Bone marrow (tissue), 2 donors: ENCODE results near the gene ICE2.

Source experiments
- DNase-seq, 2 donors: peaks; one replicate each; lab custom pipeline; 2025; lab: John Stamatoyannopoulos, UW

Gene ICE2

DNA sequence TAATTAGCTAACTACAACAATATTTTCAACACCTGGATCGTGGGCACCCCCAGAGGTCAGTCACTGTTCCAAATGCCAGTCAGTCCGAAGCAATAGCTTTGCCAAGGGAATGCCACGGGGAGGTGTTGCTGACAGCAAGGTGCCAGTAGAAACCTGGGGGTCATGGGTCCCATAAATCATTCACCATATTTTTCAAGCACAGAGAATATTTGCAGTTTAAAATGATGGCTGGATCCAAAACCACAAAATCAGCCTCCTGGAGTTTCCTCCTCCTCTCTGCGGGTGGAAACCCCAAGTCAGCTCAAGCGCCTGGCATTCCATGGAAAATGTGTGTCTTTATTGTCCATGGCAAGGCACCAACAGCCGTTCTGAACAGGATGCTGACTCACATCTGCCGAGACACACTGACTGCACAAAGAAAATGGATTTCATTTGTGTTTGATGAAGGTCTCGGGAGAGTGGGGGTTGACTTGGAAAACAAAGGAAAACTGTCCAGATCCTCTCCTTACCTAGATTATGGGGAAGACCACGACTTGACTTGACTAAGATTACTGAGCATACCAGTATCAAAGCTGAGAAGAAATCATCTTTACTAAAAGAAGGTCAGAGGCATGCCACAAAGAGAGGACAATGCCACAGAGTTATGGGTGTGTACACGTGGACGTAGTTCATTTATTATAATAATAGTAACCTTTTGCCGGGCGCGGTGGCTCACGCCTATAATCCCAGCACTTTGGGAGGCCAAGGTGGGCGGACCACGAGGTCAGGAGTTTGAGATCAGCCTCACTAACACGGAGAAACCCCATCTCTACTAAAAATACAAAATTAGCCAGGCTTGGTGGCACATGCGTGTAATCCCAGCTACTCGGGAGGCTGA, 107.5 kb downstream of the ICE2 start:
- no peak for DNase-seq

DNA sequence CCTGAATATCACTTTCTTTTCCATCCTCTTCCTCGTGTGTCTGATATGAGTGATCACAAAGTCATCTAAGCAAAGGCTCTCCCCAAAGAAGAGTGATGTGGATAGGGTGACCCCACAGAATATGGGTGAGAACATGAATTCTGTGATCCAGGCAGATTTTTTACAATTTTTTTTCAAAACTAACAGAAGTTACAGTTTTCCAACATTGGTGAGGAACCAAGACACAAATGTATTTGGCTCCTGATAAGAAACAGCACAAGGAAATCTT, 108.1 kb downstream of the ICE2 start:
- DNase-seq, result no peak

DNA sequence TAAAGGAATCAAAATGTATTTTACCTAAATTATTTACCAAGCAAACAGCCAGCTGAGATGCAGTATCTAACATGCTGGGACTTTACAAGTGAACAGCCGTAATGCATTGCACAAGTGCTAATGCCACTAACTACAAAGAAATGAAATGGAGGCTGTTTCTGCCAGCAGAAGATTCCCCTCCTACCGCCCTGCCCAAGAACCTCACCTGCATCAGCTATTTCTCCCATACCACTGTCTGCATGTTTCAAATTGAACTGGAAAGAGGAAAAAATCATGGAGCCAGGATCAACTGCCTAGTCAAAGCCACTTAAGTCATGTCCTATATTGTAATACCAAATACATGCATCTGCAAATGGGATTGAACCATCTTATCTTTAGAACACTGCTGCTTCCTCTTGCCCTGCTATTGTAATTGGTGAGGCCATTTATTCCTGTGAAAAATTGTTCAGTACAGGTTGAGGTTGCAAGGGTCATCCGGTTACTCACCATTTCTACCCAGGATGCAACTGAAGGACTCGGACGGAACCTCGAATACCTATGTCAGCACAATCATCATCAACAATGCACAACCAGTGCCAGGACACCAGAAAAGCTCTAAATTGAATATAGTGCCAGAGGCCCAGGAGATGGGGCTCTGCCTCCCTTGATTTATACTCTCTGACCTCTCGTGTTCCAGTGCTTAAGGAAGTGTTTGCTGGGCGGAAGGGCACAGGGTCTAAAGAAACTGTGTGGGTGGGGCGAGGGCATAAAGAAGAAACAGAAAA, 108.7 kb downstream of the ICE2 start:
- DNase-seq, result no peak

DNA sequence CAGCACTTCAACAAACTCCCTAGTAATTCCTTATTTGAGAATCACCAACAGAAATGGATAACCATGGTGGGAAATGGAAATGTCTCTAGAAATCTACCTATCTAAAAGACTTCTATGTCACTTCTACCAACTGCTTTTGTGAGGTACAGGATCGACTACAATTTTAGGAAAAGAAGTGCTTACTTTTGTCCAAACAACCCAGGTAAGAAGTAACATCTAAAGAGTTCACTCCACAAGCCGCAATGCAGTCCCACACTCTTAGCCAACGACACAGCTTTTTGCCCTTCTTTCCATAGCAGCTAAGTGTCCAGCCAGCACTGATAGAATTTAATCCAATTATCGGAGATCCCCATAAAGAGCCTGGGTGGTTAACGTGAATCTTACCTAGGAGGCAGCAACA, 109.2 kb downstream of the ICE2 start:
- DNase-seq, result no peak
